ENCODE data around the gene TAF10. TPM values are rescaled to one million over a fixed set of nuclear protein-coding genes. Genes with fewer than 3 reads are reported as not detected.

The TAF10 gene
- total RNA-seq, 1 donor from 2014 or later: 112 TPM

DNA sequence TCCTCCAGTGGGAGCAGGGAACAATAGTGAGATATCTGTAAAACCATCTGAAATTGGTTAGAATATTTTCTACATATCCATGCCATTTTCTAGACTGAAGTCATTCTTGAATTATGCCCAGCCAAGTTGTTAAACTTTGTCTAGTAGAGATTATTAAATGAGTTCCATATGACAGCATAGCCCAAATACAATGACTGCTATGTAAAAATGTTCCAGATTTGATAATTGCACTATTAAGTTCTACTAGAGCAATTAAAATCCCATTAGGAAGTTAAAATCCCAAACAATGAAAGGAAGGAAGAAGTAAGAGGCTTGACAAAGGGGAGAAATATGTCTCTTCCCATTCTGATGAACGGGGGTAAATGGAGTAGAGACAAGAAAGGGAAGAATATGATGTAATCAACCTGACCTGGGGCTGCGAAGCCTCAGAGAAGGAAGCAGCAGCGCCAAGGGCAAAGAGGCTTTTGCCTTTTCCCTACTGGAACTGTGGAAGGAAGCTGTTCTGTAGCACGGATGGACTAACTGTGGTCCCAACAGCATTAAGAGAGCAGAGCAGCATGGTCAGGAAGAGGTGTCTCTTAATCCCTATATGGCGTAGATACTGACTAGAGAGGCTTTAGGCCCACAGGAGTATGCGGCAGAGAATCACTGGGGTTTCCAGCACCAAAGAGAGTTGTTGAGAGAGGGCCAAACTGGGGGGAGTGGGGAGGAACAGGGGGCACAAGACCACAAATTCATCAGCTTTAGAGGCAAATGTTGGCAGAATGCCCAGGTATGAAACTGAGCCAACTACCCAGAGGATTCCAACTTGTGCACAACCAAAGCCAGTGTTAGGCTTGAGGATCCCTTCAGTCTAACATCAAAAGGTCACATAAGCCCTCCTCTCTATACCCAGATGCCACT lies 35.3 kb downstream of the TAF10 start:
- DNase-seq (no peak), ATAC-seq (peak in 1 of 2 donors; percentile 53)
- no peak overlapping the region for H3K4me3 ChIP-seq
- H3K27ac ChIP-seq: peak overlapping the region; percentile 36
- TF ChIP-seq, protein P1, sequence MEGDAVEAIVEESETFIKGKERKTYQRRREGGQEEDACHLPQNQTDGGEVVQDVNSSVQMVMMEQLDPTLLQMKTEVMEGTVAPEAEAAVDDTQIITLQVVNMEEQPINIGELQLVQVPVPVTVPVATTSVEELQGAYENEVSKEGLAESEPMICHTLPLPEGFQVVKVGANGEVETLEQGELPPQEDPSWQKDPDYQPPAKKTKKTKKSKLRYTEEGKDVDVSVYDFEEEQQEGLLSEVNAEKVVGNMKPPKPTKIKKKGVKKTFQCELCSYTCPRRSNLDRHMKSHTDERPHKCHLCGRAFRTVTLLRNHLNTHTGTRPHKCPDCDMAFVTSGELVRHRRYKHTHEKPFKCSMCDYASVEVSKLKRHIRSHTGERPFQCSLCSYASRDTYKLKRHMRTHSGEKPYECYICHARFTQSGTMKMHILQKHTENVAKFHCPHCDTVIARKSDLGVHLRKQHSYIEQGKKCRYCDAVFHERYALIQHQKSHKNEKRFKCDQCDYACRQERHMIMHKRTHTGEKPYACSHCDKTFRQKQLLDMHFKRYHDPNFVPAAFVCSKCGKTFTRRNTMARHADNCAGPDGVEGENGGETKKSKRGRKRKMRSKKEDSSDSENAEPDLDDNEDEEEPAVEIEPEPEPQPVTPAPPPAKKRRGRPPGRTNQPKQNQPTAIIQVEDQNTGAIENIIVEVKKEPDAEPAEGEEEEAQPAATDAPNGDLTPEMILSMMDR (IDR thresholded peaks at IDR 0.05): no peak
- H3K36me3 ChIP-seq: peaks cover 4% of the 10 kb centered on the region
- no peaks in the 10 kb centered on the region for H3K9me3 ChIP-seq
- no peaks in the 10 kb centered on the region for H3K4me1 ChIP-seq
- no peaks in the 10 kb centered on the region for H3K27me3 ChIP-seq (ENCODE audit: low read depth)
- intact Hi-C loops (cut with DNase I): no loop called here

DNA sequence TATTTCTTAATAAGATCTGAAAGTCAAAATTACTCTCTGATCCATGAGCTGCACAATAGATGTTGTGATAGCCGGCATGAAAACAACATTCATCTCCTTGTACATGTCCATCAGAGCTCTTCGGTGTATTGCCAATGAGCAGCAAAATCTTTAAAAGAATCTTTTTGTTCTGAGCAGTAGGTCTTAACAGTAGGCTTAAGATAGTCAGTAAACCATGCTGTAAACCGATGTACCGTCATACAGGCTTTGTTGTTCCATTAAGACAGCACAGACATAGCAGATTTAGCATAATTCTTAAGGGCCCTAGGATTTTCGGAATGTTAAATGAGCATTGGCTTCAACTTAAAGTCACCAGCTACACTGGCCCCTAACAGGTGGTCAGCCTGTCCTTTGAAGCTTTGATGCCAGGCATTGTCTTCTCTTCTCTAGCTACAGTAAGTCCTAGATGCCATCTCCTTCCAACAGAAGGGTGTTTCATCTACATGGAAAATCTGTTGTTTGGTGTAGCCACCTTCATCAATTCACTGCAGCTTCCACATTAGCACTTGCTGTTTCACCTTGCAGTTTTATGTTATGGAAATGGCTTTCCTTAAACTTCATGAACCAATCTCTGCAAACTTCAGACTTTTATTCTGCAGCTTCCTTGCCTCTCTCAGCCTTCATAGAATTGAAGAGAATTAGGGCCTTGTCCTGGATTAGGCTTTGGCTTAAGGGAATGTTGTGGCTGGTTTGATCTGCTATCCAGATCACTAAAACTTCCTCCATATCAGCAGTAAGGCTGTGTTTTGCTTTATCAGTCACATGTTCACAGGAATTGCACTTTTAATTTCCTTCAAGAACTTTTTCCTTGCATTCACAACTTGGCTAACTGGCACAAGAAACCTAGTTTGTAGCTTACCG lies 37.0 kb downstream of the TAF10 start:
- DNase-seq (no peak), ATAC-seq (no peak)
- no peaks in the 10 kb centered on the region for H3K9me3 ChIP-seq
- TF ChIP-seq, protein P1 (IDR thresholded peaks at IDR 0.05): no peak
- no peak overlapping the region for H3K27ac ChIP-seq
- no peaks in the 10 kb centered on the region for H3K27me3 ChIP-seq (ENCODE audit: low read depth)
- peaks cover under 1% of the 10 kb centered on the region for H3K36me3 ChIP-seq
- intact Hi-C loops (cut with DNase I): no loop called here
- no peaks in the 10 kb centered on the region for H3K4me1 ChIP-seq
- no peak overlapping the region for H3K4me3 ChIP-seq

DNA sequence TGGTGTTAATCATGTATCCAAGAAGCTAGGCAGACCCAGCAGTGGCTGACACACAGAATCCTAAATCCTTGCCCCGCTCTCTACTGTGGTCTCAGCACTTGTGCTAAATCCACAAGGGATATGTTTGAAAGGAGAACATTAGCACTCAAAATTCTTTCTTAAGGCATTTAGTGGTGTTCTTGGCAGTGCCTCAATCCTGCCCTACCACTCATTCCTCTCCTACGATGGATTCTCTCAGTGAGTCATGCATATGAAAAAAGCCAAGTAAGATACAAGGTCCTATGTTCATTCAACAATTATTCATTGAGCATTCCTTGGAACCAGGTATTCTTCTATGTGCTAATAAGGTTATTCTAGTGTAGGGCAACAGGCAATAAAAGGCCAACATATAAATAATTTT lies 39.8 kb downstream of the TAF10 start:
- TF ChIP-seq, protein P1 (IDR thresholded peaks at IDR 0.05): no peak
- peak in 1 of 2 donors; percentile 25 for ATAC-seq

GRCh38 chr11:6571434-6572008 lies 40.5 kb downstream of the TAF10 start:
- no peaks in the 10 kb centered on the region for H3K27me3 ChIP-seq (ENCODE audit: low read depth)
- H3K4me1 ChIP-seq: no peaks in the 10 kb centered on the region
- no peaks in the 10 kb centered on the region for H3K9me3 ChIP-seq
- no peak for DNase-seq
- ATAC-seq: peak in 1 of 2 donors; percentile 11
- H3K4me3 ChIP-seq: no peak overlapping the region
- no peaks in the 10 kb centered on the region for H3K36me3 ChIP-seq
- TF ChIP-seq, protein P1 (IDR thresholded peaks at IDR 0.05): no peak
- intact Hi-C loops (cut with DNase I): no loop called here
- no peak overlapping the region for H3K27ac ChIP-seq

More for the DNA sequence above, 39.8 kb downstream of the TAF10 start:
- intact Hi-C loops (cut with DNase I): no loop called here
- Histone ChIP-seq H3K4me1 (no peaks in the 10 kb centered on the region), H3K4me3 (no peak overlapping the region), H3K9me3 (no peaks in the 10 kb centered on the region), H3K27ac (no peak overlapping the region), H3K36me3 (no peaks in the 10 kb centered on the region), H3K27me3 (ENCODE audit: low read depth) (no peaks in the 10 kb centered on the region)
- no peak for DNase-seq
